Mucosa of stomach (tissue), 1 donor: ENCODE data around the gene C2CD3.
"Not testable (repeated sequence)": the region's sequence is repeated elsewhere in the genome, so short reads cannot be mapped to it uniquely, and the experiment has no call there.

Experiments used
- H3K27me3 ChIP-seq: one replicate; pipeline ENCODE4 v1.7.0; 2013; ENCODE audit warnings: mild to moderate bottlenecking, low read length; ENCODE audit not compliant: control insufficient read depth, insufficient read depth
- H3K36me3 ChIP-seq: one replicate; pipeline ENCODE4 v1.7.0; 2013; ENCODE audit warnings: low read length; ENCODE audit not compliant: control insufficient read depth, insufficient read depth
- H3K4me1 ChIP-seq: one replicate; pipeline ENCODE4 v1.7.0; 2013; ENCODE audit warnings: mild to moderate bottlenecking, low read length; ENCODE audit not compliant: control insufficient read depth, insufficient read depth
- H3K4me3 ChIP-seq: one replicate; pipeline ENCODE4 v1.7.0; 2013; ENCODE audit warnings: low read length
- H3K9ac ChIP-seq: one replicate; pipeline ENCODE4 v1.7.0; 2013; ENCODE audit warnings: mild to moderate bottlenecking, low read length, moderate library complexity
- H3K9me3 ChIP-seq: one replicate; pipeline ENCODE4 v1.7.0; 2013; ENCODE audit warnings: mild to moderate bottlenecking, low read length, moderate library complexity; ENCODE audit not compliant: control insufficient read depth
- donor health status: Pancreatic carcinoma.

C2CD3 gene

DNA sequence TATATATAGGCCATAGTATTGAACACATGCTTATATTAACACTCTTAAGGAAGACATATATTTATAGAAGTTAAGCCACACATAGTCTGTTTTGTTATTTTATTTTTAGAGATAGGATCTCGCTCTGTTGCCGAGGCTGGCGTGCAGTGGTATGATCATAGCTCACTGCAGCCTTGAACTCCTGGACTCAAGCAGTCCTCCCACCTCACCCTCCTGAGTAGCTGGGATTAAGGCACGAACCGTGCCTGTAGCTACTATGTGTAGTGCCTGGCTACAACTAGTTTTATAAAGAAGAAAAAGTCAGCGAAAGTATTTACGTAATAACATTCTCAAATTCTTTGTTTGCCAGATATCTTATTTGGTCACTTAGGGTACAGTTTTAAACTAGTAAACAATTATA is 182.6 kb downstream of the C2CD3 start:
- no peaks in the 10 kb centered on the region for H3K27me3 ChIP-seq
- no peaks in the 10 kb centered on the region for H3K9me3 ChIP-seq
- H3K9ac ChIP-seq: no peak overlapping the region
- H3K4me1 ChIP-seq: peaks cover 4% of the 10 kb centered on the region
- H3K36me3 ChIP-seq: no peaks in the 10 kb centered on the region
- no peak overlapping the region for H3K4me3 ChIP-seq

DNA sequence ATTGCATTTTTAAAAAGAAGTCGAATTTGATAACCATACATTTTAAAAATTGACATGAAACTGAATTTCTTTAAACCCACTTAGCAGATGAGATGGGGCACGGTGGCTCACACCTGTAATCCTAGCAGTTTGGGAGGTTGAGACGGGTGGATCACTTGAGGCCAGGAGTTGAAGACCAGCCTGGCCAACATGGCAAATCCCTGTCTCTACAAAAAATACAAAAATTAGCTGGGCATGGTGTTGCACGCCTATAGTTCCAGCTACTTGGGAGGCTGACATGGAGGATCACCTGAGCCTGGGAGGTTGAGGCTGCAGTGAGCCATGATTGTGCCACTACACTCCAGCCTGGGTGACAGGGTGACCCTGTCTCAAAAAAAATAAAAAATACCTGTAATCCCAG is 185.1 kb downstream of the C2CD3 start:
- not testable (repeated sequence) for H3K9ac ChIP-seq, H3K9me3 ChIP-seq, H3K36me3 ChIP-seq, H3K4me3 ChIP-seq, H3K27me3 ChIP-seq
- H3K4me1 ChIP-seq: peaks cover 23% of the 10 kb centered on the region

DNA sequence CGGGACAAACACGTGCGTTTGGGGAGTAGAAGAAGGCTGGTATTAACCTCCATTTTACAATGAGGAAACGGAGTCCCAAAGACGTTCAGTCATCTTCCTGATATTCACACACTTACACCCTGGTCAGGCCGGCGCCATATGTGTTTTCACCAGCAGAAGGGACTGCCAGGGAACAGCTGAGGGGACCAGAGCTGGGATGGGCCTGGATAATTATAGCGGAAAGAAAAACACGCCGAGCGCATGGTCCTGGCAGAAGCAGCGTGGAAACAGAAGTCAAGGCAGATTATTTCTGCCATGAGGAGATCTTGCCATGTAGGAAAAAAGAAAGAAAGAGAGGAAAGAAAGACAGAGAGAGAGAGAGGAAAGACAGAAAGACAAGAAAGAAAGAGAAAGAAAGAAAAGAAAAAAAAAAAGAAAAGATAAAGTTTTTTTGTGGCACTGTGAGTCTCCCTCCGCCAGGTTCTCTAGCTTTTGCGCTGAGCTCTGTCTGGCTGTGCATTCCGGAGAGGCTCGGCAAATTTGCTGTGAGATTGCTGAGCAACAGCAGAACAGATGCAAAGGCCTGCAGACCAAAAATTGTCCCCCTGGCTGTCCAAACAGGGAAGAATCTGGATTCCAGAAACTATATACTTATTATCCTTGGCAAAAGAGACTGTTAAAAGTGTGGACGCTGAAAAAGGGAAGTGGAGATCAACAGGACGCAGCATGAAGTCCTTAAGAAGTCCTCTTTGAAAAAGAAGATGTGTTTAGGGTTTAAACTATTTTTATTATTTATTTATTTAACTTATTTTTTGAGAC is 186.9 kb downstream of the C2CD3 start:
- Histone ChIP-seq H3K9ac (peak overlapping the region; percentile 26), H3K4me3 (peak overlapping the region; percentile 84), H3K27me3 (no peaks in the 10 kb centered on the region), H3K9me3 (no peaks in the 10 kb centered on the region), H3K4me1 (peaks cover 38% of the 10 kb centered on the region), H3K36me3 (no peaks in the 10 kb centered on the region)

DNA sequence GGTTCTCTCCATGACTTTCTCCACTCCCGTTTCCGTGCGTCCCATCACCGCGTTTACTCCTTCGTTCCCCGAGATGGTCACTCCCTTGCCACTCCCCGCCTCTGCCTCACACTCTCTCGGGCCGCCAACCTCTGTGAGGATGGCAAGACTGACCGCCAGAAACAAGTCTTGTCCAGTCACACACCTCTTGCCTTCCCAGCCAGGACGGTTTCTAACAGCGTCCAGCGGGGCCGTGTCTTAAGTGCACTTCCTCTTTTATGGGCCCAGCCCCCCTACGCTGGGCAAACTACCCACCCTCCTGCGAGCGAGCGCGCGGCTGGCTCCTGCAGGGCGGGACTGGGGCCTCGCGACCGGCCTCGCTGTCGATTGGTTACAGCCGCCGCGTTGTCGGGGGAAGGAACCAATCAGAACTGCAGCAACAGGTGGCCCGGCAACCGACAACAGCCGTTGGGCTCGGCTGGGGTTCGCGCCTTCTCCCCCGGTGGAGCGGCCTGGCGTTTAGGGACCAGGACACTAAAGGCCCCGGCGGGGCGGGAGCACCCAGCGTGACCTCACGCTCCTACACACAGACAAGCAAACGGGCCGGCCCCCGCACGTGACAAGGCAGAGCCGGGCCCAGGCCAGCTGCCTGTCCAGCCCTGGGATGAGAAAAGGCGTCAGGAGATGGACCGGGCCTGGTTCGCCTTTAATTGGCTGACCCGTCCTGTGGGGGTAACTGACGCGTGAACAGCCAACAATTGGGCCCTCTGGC is 187.6 kb downstream of the C2CD3 start:
- peak overlapping the region; percentile 80 for H3K9ac ChIP-seq
- H3K36me3 ChIP-seq: no peaks in the 10 kb centered on the region
- peaks cover 43% of the 10 kb centered on the region for H3K4me1 ChIP-seq
- H3K9me3 ChIP-seq: no peaks in the 10 kb centered on the region
- peak overlapping the region; percentile 84 for H3K4me3 ChIP-seq
- H3K27me3 ChIP-seq: no peaks in the 10 kb centered on the region

DNA sequence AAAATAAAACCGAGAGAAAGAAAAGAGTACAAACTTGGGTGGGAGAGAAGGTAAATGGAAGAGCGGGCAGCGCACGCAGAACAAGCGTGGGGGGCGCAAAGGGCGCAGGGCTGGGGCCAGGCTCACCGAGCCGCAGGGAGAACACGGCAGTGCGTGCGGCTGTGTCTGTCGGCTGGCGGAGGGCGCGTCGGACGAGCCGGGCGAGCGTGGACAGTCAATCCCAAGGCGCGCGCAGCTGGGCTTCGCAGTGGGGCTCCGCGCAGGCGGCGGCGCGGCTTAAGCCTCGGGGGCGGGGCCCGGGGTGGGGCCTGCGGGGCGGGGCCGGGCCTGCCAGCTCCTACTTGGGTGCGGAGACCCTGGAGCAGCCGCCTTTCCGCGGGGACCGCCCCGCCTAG is 188.2 kb downstream of the C2CD3 start, which contains the start of gene UCP2:
TSS of gene UCP2 (minus strand) at position 249 of the 395 bp plus-strand sequence. CDS start 4,465 bp downstream, outside the sequence.
- no peaks in the 10 kb centered on the region for H3K27me3 ChIP-seq
- H3K36me3 ChIP-seq: no peaks in the 10 kb centered on the region
- peak within 1 kb of the TSS; percentile 84 for H3K4me3 ChIP-seq
- peaks cover 45% of the 10 kb centered on the region for H3K4me1 ChIP-seq
- peak within 1 kb of the TSS; percentile 83 for H3K9ac ChIP-seq
- no peaks in the 10 kb centered on the region for H3K9me3 ChIP-seq

DNA sequence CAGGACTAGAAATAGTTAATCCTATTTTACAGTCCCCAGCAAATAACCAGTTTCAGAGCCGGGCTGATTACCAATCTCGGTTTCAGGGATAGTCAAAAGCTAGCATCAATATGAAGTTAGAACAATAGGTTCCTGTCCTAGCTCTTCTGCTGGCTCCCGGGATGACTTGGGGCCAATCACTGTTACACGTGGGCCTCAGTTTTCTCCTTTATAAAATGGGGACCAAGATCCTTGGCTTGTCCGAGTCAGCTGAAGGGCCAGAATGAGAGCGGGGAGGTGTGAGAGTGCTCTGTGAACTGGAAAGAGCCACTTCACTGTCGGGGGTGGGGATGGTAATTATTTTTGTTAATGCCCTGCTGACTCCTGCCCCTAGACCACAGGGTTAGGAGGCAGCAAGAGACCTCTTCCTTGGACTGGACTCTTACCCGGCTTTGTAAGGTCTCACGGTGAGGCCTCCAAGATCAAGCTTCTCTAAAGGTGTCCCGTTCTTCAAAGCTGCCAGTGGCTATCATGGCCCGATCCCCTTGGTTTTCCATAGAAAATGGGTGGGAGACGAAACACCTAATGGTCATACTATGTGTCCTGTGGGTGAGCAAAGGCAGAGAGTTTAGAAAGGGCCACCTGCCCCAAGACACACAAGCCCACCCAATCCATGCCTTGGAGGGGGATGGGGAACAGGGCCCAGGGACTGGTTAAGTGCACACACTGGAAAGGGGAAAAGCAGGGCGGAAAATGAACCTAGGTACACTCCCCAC is 189.6 kb downstream of the C2CD3 start:
- peaks cover 50% of the 10 kb centered on the region for H3K4me1 ChIP-seq
- peak overlapping the region; percentile 83 for H3K9ac ChIP-seq

DNA sequence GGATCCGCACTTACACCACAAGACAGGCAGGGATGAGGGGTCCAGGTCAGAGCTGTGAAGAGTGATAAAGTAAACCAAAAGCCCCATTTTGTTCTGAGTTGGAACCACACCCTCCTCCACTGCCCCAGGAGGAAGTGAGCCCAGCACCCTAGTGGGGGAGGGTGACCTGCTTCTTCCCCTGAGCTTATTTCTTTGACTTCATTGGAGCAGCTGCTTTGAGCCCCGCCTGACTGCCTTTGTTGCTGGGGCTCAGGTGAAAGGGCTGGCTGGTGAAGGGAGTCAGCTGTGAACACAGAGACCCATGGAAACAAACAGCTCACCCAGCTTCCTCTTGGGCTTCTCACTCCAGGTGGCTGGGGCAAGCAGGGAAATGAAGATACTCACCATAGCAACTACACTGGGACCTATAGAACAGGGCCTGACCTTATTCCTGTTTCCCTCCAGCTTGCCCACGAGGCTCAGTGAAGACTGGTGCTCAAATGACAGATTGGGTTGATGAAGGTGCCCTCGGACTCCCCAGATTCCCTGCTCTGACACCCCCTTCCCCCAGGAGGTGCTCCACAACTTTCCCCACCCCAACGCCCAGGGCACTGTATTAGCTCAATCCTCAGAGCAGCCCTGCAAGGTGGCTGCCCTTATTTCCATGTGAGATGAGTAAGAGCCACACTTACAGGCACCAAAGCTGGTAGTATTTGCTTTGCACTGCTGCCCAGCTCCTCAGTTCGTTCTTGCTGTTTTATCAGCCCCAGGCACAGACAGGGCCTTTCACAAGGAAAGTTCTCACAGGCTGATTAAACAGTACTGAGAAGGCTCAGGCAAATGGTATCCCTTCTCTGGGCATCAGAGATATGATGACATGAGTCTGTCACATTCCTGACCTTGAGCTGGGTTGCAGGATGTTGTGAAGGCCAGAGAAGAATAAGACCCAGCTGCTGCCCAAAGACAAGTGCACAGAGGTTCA is 190.5 kb downstream of the C2CD3 start:
- Histone ChIP-seq H3K27me3 (no peaks in the 10 kb centered on the region), H3K9me3 (no peaks in the 10 kb centered on the region), H3K4me3 (peak overlapping the region; percentile 84), H3K4me1 (peaks cover 50% of the 10 kb centered on the region), H3K36me3 (peaks cover 4% of the 10 kb centered on the region), H3K9ac (peak overlapping the region; percentile 83)

More for the DNA sequence above, 189.6 kb downstream of the C2CD3 start:
- Histone ChIP-seq H3K27me3 (no peaks in the 10 kb centered on the region), H3K36me3 (peaks cover 4% of the 10 kb centered on the region), H3K4me3 (peak overlapping the region; percentile 84), H3K9me3 (no peaks in the 10 kb centered on the region)

DNA sequence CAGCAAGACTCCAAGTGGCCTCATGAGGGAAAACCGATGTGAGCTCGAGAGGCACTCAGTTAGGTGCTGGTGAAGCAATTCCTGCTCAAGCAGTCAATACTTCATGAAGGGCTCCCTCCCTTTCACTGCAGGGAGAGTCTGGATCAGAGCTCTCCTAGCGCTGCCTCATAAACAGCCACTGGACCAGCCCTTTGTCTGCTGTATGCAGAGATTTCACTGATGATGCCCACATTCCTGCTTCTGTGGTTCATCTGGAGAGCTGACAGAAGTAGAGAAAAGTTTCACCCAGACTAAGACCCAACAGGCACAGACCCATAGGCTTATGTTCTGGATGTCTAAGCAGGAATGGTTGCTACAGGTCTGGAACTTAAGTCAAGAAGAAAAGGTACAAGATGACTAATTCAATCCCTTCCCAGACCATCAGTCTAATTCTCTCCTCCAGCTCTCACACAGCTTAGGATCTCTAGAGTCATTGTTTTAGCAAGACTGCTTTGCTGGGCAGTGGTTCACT is 192.2 kb downstream of the C2CD3 start:
- Histone ChIP-seq H3K4me3 (no peak overlapping the region), H3K9ac (no peak overlapping the region), H3K36me3 (peaks cover 4% of the 10 kb centered on the region), H3K9me3 (no peaks in the 10 kb centered on the region), H3K4me1 (peaks cover 57% of the 10 kb centered on the region), H3K27me3 (no peaks in the 10 kb centered on the region)

DNA sequence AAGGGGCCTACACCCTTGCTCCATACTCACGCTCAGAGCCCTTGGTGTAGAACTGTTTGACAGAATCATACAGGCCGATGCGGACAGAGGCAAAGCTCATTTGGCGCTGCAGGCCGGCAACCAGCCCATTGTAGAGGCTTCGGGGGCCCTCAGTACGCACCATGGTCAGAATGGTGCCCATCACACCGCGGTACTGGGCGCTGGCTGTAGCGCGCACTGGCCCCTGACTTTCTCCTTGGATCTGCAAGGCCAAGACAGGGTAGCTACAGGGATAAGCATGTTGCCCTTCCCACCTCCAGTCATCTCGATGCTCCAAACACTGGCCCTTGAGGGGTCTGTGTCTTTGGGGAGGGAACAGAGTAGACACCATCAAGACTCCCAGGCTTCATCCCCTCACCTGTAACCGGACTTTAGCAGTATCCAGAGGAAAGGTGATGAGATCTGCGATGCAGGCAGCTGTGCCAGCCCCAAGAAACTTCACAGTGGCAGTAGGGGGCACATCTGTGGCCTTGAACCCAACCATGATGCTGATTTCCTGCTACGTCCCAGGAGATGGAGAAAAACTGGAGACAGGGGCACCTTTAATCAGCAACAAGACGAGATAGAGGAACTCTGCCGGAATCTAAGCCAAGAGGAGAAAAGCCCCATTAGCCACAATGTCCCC is 192.8 kb downstream of the C2CD3 start:
- Histone ChIP-seq H3K9me3 (no peaks in the 10 kb centered on the region), H3K36me3 (peaks cover 4% of the 10 kb centered on the region), H3K27me3 (no peaks in the 10 kb centered on the region), H3K9ac (no peak overlapping the region), H3K4me3 (no peak overlapping the region), H3K4me1 (peaks cover 62% of the 10 kb centered on the region)

DNA sequence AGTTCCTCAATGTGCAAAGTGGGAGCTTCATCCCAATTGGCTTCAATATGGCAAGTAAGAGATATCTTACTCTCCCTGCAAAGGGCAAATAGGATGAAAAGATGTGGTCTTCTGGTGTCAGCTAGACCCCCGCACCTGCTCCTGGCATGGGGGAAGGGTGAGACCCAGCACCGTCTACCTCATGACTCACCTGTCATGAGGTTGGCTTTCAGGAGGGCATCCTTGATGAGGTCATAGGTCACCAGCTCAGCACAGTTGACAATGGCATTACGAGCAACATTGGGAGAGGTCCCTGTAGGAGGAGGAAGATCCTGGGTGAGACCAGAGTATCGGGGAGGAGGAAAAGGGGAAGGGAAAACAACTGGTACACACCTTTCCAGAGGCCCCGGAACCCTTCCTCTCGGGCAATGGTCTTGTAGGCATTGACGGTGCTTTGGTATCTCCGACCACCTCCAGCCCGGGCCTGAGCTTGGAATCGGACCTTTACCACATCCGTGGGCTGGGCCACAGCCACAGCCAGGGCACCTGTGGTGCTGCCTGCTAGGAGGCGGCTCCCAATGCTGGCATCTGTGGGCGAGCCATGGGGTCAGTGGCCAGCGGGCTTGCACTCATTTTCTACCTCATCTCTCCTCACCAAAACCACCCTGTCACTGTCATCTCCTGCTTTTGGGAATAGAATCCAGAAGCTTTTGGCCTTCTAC is 194.2 kb downstream of the C2CD3 start:
- Histone ChIP-seq H3K4me3 (no peak overlapping the region), H3K36me3 (peaks cover 4% of the 10 kb centered on the region), H3K4me1 (peaks cover 60% of the 10 kb centered on the region), H3K27me3 (no peaks in the 10 kb centered on the region), H3K9me3 (no peaks in the 10 kb centered on the region), H3K9ac (no peak overlapping the region)
